ENCODE measurements around the gene ADGRE3.

DNA sequence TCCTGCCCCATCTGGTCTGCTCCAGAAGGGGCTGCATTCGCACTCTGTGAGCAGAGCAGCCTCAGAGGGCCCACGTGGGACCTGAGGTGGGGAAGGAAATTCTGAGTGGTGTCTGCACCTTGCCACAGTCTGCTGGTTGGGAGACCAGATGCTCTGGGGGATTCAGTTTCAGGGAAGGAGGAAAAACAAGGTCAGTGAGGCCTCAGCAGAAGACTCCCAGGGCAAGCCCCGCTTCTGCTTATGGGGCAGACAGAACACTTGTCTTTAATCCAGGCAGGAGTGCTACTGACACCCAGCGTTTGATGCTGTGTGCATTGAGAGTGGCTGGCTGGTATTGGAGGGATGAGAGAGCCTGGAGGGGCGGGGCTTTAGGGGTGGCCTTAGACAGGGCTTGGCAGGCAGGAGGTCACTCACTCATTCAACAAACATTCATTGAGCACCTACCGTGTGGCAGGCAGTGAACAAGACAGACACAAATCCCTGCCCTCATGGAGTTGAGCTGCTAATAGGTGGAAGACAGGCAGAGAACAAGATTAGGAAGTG lies 96.7 kb downstream of the ADGRE3 start:
- TF ChIP-seq, protein P1, sequence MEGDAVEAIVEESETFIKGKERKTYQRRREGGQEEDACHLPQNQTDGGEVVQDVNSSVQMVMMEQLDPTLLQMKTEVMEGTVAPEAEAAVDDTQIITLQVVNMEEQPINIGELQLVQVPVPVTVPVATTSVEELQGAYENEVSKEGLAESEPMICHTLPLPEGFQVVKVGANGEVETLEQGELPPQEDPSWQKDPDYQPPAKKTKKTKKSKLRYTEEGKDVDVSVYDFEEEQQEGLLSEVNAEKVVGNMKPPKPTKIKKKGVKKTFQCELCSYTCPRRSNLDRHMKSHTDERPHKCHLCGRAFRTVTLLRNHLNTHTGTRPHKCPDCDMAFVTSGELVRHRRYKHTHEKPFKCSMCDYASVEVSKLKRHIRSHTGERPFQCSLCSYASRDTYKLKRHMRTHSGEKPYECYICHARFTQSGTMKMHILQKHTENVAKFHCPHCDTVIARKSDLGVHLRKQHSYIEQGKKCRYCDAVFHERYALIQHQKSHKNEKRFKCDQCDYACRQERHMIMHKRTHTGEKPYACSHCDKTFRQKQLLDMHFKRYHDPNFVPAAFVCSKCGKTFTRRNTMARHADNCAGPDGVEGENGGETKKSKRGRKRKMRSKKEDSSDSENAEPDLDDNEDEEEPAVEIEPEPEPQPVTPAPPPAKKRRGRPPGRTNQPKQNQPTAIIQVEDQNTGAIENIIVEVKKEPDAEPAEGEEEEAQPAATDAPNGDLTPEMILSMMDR (IDR thresholded peaks at IDR 0.05): no peak
- TF ChIP-seq POLR2A (IDR thresholded peaks at IDR 0.05): no peak

Data from heart left ventricle (tissue), 13 donors.